AG04449 (cell line): ENCODE data around the gene MRO.

ENCODE experiments used
- CTCF ChIA-PET: fragments of 350-600 bp; formaldehyde crosslinking; extraction: SDS; loops from one replicate; lab custom pipeline; 2021; ENCODE audit warnings: antibody characterized with exemption; lab: Yijun Ruan, JAX
- POLR2A ChIA-PET: fragments of 400-600, 350-600 bp; formaldehyde crosslinking; extraction: SDS; loops from one replicate; lab custom pipeline; 2020; ENCODE audit warnings: antibody characterized with exemption, inconsistent platforms; lab: Yijun Ruan, JAX
- DNase-seq: peaks from one replicate; pipeline ENCODE4 v3.0.0-alpha.2; 2010; ENCODE audit warnings: low read depth, low spot score
- H3K4me3 ChIP-seq: 2 replicates; pipeline ENCODE4 v1.5.1; 2011; ENCODE audit warnings: low read depth, mild to moderate bottlenecking, control low read depth, low read length
- TF ChIP-seq, protein P1 (sequence below): IDR thresholded peaks from one replicate; pipeline ENCODE4 v1.5.1; 2011; ENCODE audit warnings: mild to moderate bottlenecking, moderate library complexity, low read length, control low read depth, inconsistent platforms; ENCODE audit not compliant: insufficient read depth; ENCODE audit errors: missing control alignments

The MRO gene

DNA sequence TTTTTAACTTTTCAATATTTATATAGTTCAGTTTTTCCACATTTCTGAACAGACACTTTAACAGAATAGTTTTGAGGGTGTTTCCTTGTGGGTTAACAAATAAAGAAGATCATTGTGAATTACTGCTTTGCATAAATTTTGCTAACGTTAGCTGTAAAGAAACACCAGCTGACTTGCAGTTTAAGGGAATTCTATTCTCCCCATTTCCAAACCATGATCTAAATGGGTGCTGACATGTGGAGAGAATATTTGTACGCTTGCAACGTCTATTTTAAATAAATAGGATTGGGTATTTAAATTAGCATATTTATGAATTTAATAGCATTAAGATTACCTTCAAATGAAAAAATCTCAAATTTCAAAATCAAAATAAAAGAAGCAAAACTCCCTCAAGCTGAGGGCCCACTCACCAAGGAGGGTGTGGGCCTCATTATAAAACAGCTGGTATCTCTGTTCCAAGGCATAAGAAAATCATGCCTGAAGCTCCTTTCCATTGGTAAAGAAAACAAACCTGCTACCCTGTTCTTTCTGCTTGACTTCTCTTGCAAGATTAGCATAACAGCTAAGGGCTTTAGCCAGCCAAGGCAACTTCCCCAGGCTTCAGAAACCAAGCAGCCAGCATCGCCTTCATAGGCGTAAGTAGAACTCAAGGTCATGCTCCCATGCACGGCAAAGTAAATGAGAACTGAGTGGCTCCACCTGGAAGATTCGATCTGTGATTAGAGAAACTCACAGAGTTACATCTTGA is 3.2 kb downstream of the MRO start:
- ChIA-PET POLR2A (no interaction called here), CTCF (interaction anchor here (0.9 to 6.1 kb wide), 4 partner anchors 12 to 284 kb away, joined by 3 to 43 read pairs (median 4); no protein-coding TSS in a partner anchor)
- no peak for DNase-seq
- TF ChIP-seq, protein P1, sequence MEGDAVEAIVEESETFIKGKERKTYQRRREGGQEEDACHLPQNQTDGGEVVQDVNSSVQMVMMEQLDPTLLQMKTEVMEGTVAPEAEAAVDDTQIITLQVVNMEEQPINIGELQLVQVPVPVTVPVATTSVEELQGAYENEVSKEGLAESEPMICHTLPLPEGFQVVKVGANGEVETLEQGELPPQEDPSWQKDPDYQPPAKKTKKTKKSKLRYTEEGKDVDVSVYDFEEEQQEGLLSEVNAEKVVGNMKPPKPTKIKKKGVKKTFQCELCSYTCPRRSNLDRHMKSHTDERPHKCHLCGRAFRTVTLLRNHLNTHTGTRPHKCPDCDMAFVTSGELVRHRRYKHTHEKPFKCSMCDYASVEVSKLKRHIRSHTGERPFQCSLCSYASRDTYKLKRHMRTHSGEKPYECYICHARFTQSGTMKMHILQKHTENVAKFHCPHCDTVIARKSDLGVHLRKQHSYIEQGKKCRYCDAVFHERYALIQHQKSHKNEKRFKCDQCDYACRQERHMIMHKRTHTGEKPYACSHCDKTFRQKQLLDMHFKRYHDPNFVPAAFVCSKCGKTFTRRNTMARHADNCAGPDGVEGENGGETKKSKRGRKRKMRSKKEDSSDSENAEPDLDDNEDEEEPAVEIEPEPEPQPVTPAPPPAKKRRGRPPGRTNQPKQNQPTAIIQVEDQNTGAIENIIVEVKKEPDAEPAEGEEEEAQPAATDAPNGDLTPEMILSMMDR: no peak
- no peak overlapping the region for H3K4me3 ChIP-seq

DNA sequence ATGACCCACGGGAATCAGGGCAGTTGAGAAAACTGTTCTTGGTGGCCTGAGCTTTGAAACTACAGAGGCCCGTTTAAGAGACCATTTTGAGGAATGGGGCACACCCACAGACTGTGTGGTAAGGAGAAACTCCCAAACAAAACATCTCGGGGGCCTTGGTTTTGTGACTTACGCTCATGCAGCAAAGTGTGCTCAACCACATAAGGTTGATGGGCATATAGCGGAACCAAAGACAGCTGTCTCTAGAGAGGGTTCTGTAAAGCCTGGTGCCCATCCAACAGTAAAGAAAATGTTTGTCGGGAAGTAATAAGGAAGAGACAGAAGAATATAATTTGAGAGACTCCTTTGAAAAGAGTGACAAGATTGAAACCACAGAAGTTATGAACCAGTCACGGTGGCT is 5.4 kb downstream of the MRO start:
- POLR2A ChIA-PET: no interaction called here
- H3K4me3 ChIP-seq: no peak overlapping the region
- TF ChIP-seq, protein P1: no peak
- DNase-seq: no peak
- CTCF ChIA-PET: no interaction called here

DNA sequence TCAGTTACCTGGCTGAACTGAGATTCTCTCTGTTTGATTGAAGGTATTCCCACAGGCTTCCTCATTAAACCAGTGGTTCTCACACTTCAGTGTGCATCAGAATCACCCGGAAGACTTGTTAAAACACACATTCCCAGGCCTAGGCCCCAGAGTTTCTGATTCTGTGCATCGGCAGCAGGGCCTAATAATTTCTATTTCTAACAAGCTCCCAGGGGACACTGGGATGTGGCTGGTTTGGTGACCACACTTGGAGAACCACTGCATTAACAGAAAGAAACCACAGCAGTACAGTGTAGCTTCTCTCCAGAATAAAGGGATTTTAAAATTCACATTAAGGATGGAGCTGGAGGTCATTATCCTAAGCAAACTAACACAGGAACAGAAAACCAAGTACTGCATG is 6.5 kb downstream of the MRO start:
- ChIA-PET POLR2A (no interaction called here), CTCF (no interaction called here)
- H3K4me3 ChIP-seq: no peak overlapping the region
- TF ChIP-seq, protein P1: no peak
- no peak for DNase-seq

DNA sequence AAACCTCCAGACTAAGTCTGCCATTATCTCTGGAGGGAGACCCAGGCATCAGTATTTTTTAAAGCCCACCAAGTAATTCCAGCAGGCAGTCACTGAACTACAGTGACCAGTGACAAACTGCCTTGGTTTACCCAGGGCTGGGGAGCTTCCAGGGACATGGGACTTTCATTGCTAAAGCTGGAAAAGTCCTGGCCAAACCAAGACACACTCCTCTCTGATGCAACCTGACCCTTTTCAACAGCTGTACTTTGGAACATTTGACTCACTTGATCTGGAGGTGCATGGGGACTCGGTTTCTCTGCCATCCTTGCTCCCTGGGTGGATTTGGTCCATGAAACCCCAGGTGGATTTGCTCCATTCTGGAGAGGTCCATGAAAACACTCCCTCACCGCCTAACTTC is 7.0 kb downstream of the MRO start:
- no peak for DNase-seq
- ChIA-PET CTCF (no interaction called here), POLR2A (no interaction called here)

GRCh38 chr18:50807176-50807575 is 12.6 kb downstream of the MRO start:
- TF ChIP-seq, protein P1: no peak
- ChIA-PET POLR2A (no interaction called here), CTCF (interaction anchor here (1.0 to 1.8 kb wide), 2 partner anchors 11 to 13 kb away, joined by 3 to 5 read pairs; partner anchors contain the start of gene MRO)
- H3K4me3 ChIP-seq: no peak overlapping the region
- no peak for DNase-seq

More for the DNA sequence above, 7.0 kb downstream of the MRO start:
- no peak overlapping the region for H3K4me3 ChIP-seq
- TF ChIP-seq, protein P1: no peak

GRCh38 chr18:50806208-50806616 is 13.6 kb downstream of the MRO start:
- H3K4me3 ChIP-seq: no peak overlapping the region
- DNase-seq: no peak
- POLR2A ChIA-PET: no interaction called here
- TF ChIP-seq, protein P1: no peak
- CTCF ChIA-PET: interaction anchor here (1.0 to 1.8 kb wide), 2 partner anchors 12 to 14 kb away, joined by 3 to 5 read pairs; partner anchors contain the start of gene MRO
